Fibroblast of skin of left quadriceps (primary cell): ENCODE results near the gene RABGGTB.
"Not testable (repeated sequence)": the region's sequence is repeated elsewhere in the genome, so short reads cannot be mapped to it uniquely, and the experiment has no call there.

Source experiments
- DNase-seq, 2 experiments: peaks; one replicate each; pipeline ENCODE4 v3.0.0-alpha.2; 2013; ENCODE audit warnings: low read depth in 2 of 2

RABGGTB gene

GRCh38 chr1:75795703-75796193 lies 9.7 kb downstream of the RABGGTB start:
- no peak for DNase-seq

- DNase-seq: no peak
Observed at GRCh38 chr1:75796376-75797272, 10.6 kb downstream of the RABGGTB start, which contains the start of gene MSH4. Gene MSH4 (plus strand): TSS chr1:75796882. CDS start chr1:75796986, 104 bp downstream.

GRCh38 chr1:75797273-75797588 lies 11.2 kb downstream of the RABGGTB start:
- no peak for DNase-seq

GRCh38 chr1:75797606-75798216 lies 11.7 kb downstream of the RABGGTB start:
- no peak for DNase-seq

GRCh38 chr1:75801480-75801879 lies 15.4 kb downstream of the RABGGTB start:
- not testable (repeated sequence) for DNase-seq

- DNase-seq: no peak
Observed at GRCh38 chr1:75808921-75809320, 22.9 kb downstream of the RABGGTB start.

GRCh38 chr1:75810113-75810512 lies 24.1 kb downstream of the RABGGTB start:
- DNase-seq: not testable (repeated sequence)

- peak; percentile 20 for DNase-seq
Observed at GRCh38 chr1:75811211-75811981, 25.3 kb downstream of the RABGGTB start.

- DNase-seq: no peak
Observed at GRCh38 chr1:75812065-75812464, 26.0 kb downstream of the RABGGTB start.

GRCh38 chr1:75823596-75823995 lies 37.5 kb downstream of the RABGGTB start:
- DNase-seq: not testable (repeated sequence)

- DNase-seq: no peak
Observed at GRCh38 chr1:75836528-75837100, 50.6 kb downstream of the RABGGTB start.

- DNase-seq: no peak
Observed at GRCh38 chr1:75838079-75838478, 52.0 kb downstream of the RABGGTB start.

GRCh38 chr1:75841421-75841820 lies 55.4 kb downstream of the RABGGTB start:
- DNase-seq: no peak
